Erythroblast (primary cell): ENCODE measurements around the gene DIAPH2.

Experiments
- GATA1 ChIP-seq: IDR thresholded peaks from 2 replicates; pipeline ENCODE4 v1.6.1; 2011; ENCODE audit warnings: low read depth, mild to moderate bottlenecking, control low read depth, low read length, moderate library complexity
- POLR2A ChIP-seq: IDR thresholded peaks from 2 replicates; pipeline ENCODE4 v1.6.1; 2011; ENCODE audit warnings: mild to moderate bottlenecking, low read length

- TF ChIP-seq POLR2A (no peak), GATA1 (no peak)
Measured at GRCh38 chrX:97096385-97096784, 411.7 kb downstream of the DIAPH2 start.
